ENCODE results near the gene ZCCHC7. TPM values are rescaled to one million over a fixed set of nuclear protein-coding genes. Genes with fewer than 3 reads are reported as not detected.

Gene ZCCHC7
- total and polyA plus RNA-seq, 4 donors = 3.3 to 9.7 (median 7.6) TPM

GRCh38 chr9:37104183-37104889, 16.0 kb upstream of the ZCCHC7 start:
- H3K4me3 ChIP-seq (ENCODE audit: low read depth in 1 of 3, low read length in 3 of 3) = no peak overlapping the region
- H3K27me3 ChIP-seq (ENCODE audit: control insufficient read depth in 4 of 4, insufficient read depth in 4 of 4, low read length in 3 of 4) = no peaks in the 10 kb centered on the region
- peaks cover 0 to 2% (median 0%) of the 10 kb centered on the region in 4 donors for H3K9me3 ChIP-seq (ENCODE audit: control insufficient read depth in 4 of 4, low read length in 3 of 4)
- TF ChIP-seq GABPA (IDR thresholded peaks at IDR 0.05 in 1 of 2, conservative IDR thresholded peaks at IDR 0.05 in 1 of 2) (no peak), ATF3 (IDR thresholded peaks at IDR 0.05) (no peak), FOXA2 (IDR thresholded peaks at IDR 0.05) (no peak), JUND (IDR thresholded peaks at IDR 0.05) (no peak), ZBTB33 (IDR thresholded peaks at IDR 0.05) (no peak), RXRA (IDR thresholded peaks at IDR 0.05) (no peak), SP1 (IDR thresholded peaks at IDR 0.05) (no peak), MAX (IDR thresholded peaks at IDR 0.05) (no peak), FOXA1 (IDR thresholded peaks at IDR 0.05) (no peak), TAF1 (conservative IDR thresholded peaks at IDR 0.05) (no peak), HNF4A (conservative IDR thresholded peaks at IDR 0.05) (no peak), CTCF (IDR thresholded peaks at IDR 0.05; ENCODE audit: low read depth, low read length, missing input control) (no peak), RAD21 (IDR thresholded peaks at IDR 0.05) (no peak), NR2F2 (IDR thresholded peaks at IDR 0.05) (no peak), EGR1 (IDR thresholded peaks at IDR 0.05; ENCODE audit: low read depth in 2 of 2) (no peak), YY1 (IDR thresholded peaks at IDR 0.05) (no peak), HNF4G (IDR thresholded peaks at IDR 0.05) (no peak)
- H3K27ac ChIP-seq (ENCODE audit: low read depth in 1 of 2, low read length in 2 of 2) = no peak overlapping the region
- H3K4me1 ChIP-seq (ENCODE audit: control insufficient read depth in 4 of 4, insufficient read depth in 4 of 4, low read length in 3 of 4) = no peaks in the 10 kb centered on the region
- no peak for DNase-seq (ENCODE audit: low spot score)
- no peaks in the 10 kb centered on the region for H3K36me3 ChIP-seq (ENCODE audit: control insufficient read depth in 4 of 4, insufficient read depth in 3 of 4, low read depth in 1 of 4, low read length in 3 of 4)
- H3K9ac ChIP-seq (ENCODE audit: low read depth in 1 of 2, low read length in 2 of 2) = no peak overlapping the region

- no peak for TF ChIP-seq REST (IDR thresholded peaks at IDR 0.05)
- no peak for TF ChIP-seq JUND (IDR thresholded peaks at IDR 0.05)
- TF ChIP-seq HNF4G (IDR thresholded peaks at IDR 0.05) = no peak
- no peak for TF ChIP-seq TAF1 (conservative IDR thresholded peaks at IDR 0.05)
- TF ChIP-seq RAD21 (IDR thresholded peaks at IDR 0.05) = no peak
- TF ChIP-seq CTCF (IDR thresholded peaks at IDR 0.05; ENCODE audit: low read depth, low read length, missing input control) = no peak
- TF ChIP-seq FOXA1 (IDR thresholded peaks at IDR 0.05) = no peak
- TF ChIP-seq YY1 (IDR thresholded peaks at IDR 0.05) = no peak
- no peak for TF ChIP-seq GABPA (IDR thresholded peaks at IDR 0.05 in 1 of 2, conservative IDR thresholded peaks at IDR 0.05 in 1 of 2)
- TF ChIP-seq HNF4A (conservative IDR thresholded peaks at IDR 0.05) = no peak
- TF ChIP-seq EGR1 (IDR thresholded peaks at IDR 0.05; ENCODE audit: low read depth in 2 of 2) = no peak
- no peaks in the 10 kb centered on the region for H3K4me1 ChIP-seq (ENCODE audit: control insufficient read depth in 4 of 4, insufficient read depth in 4 of 4, low read length in 3 of 4)
- DNase-seq (ENCODE audit: low spot score) = no peak
- H3K27me3 ChIP-seq (ENCODE audit: control insufficient read depth in 4 of 4, insufficient read depth in 4 of 4, low read length in 3 of 4) = peaks cover 0 to 2% (median 0%) of the 10 kb centered on the region in 4 donors
- peaks cover 0 to 2% (median under 1%) of the 10 kb centered on the region in 4 donors for H3K9me3 ChIP-seq (ENCODE audit: control insufficient read depth in 4 of 4, low read length in 3 of 4)
- 70% methylated on average over 4 of the region's 4 CpGs for WGBS
- no peak overlapping the region for H3K9ac ChIP-seq (ENCODE audit: low read depth in 1 of 2, low read length in 2 of 2)
- no peaks in the 10 kb centered on the region for H3K36me3 ChIP-seq (ENCODE audit: control insufficient read depth in 4 of 4, insufficient read depth in 3 of 4, low read depth in 1 of 4, low read length in 3 of 4)
- no peak overlapping the region for H3K27ac ChIP-seq (ENCODE audit: low read depth in 1 of 2, low read length in 2 of 2)
- H3K4me3 ChIP-seq (ENCODE audit: low read depth in 1 of 3, low read length in 3 of 3) = no peak overlapping the region
Measured at GRCh38 chr9:37105234-37105633, 15.1 kb upstream of the ZCCHC7 start.
